GM23338 (cell line): Measurements from ENCODE around the gene AGRN. TPM values are rescaled to one million over a fixed set of nuclear protein-coding genes. Genes with fewer than 3 reads are reported as not detected.

ENCODE experiments used
- ATAC-seq: fragments of 200-7000 bp; cut with Tn5 transposase; 3 replicates; pipeline ENCODE4 v1.9.1; 2020
- DNase-seq: peaks from one replicate; pipeline ENCODE4 v3.0.0-alpha.2; 2015; ENCODE audit warnings: low spot score
- H2AFZ ChIP-seq: fragments of 200-600 bp; sonication (generic); 2 replicates; pipeline ENCODE4 v1.8.0; 2016; ENCODE audit warnings: antibody characterized with exemption, mild to moderate bottlenecking, moderate library complexity
- H3F3A ChIP-seq: fragments of 200-600 bp; sonication (generic); replicated peaks from 2 replicates; pipeline ENCODE4 v1.8.0; 2017; ENCODE audit warnings: antibody characterized with exemption, mixed run types, low read depth
- H3K27ac ChIP-seq: fragments of 200-600 bp; sonication (generic); 2 replicates; pipeline ENCODE4 v1.6.1; 2016; ENCODE audit warnings: low read depth
- H3K27me3 ChIP-seq: fragments of 200-600 bp; sonication (generic); 2 replicates; pipeline ENCODE4 v1.8.0; 2016; ENCODE audit warnings: mild to moderate bottlenecking, mixed run types, moderate library complexity; ENCODE audit not compliant: insufficient read depth
- H3K36me3 ChIP-seq: fragments of 200-600 bp; sonication (generic); 2 replicates; pipeline ENCODE4 v1.8.0; 2016; ENCODE audit warnings: mild to moderate bottlenecking; ENCODE audit not compliant: insufficient read depth
- H3K4me1 ChIP-seq: fragments of 200-600 bp; sonication (generic); 2 replicates; pipeline ENCODE4 v1.8.0; 2016; ENCODE audit warnings: mild to moderate bottlenecking, moderate library complexity; ENCODE audit not compliant: insufficient read depth
- H3K4me2 ChIP-seq: fragments of 200-600 bp; sonication (generic); 2 replicates; pipeline ENCODE4 v1.7.1; 2017; ENCODE audit warnings: mixed run types
- H3K4me3 ChIP-seq: fragments of 200-600 bp; sonication (generic); 2 replicates; pipeline ENCODE4 v1.6.1; 2016; ENCODE audit warnings: mixed run types
- H3K79me2 ChIP-seq: fragments of 200-600 bp; sonication (generic); replicated peaks from 2 replicates; pipeline ENCODE4 v1.8.0; 2017; ENCODE audit warnings: mild to moderate bottlenecking; ENCODE audit not compliant: insufficient read depth
- H3K9me2 ChIP-seq: fragments of 200-600 bp; sonication (generic); 2 replicates; pipeline ENCODE4 v1.8.0; 2017; ENCODE audit not compliant: insufficient read depth
- H4K20me1 ChIP-seq: fragments of 200-600 bp; sonication (generic); replicated peaks from 2 replicates; pipeline ENCODE4 v1.8.0; 2017; ENCODE audit warnings: mild to moderate bottlenecking; ENCODE audit not compliant: insufficient read depth
- H3K27ac Mint-ChIP-seq: 2 replicates; pipeline ENCODE4 v1.8.0; 2020; ENCODE audit warnings: inconsistent platforms, mild to moderate bottlenecking, moderate library complexity, mixed read lengths
- H3K27me3 Mint-ChIP-seq: 3 replicates; pipeline ENCODE4 v1.8.0; 2022; ENCODE audit warnings: low read depth, mild to moderate bottlenecking, moderate library complexity, mixed read lengths, inconsistent platforms; ENCODE audit not compliant: insufficient read depth, poor library complexity
- H3K36me3 Mint-ChIP-seq: 3 replicates; pipeline ENCODE4 v1.8.0; 2021; ENCODE audit warnings: low read depth, mild to moderate bottlenecking, inconsistent platforms, moderate library complexity, mixed read lengths
- H3K4me1 Mint-ChIP-seq: 3 replicates; pipeline ENCODE4 v1.8.0; 2020; ENCODE audit warnings: mild to moderate bottlenecking, inconsistent platforms, mixed read lengths
- H3K4me3 Mint-ChIP-seq: 3 replicates; pipeline ENCODE4 v1.8.0; 2021; ENCODE audit warnings: moderate library complexity, mild to moderate bottlenecking, inconsistent platforms, mixed read lengths
- H3K9me3 Mint-ChIP-seq: 3 replicates; pipeline ENCODE4 v1.8.0; 2020; ENCODE audit warnings: moderate library complexity, mild to moderate bottlenecking, inconsistent platforms, mixed read lengths
- EZH2 ChIP-seq: fragments of 200-600 bp; sonication (generic); IDR thresholded peaks from one replicate; pipeline ENCODE4 v1.8.0; 2017; ENCODE audit warnings: antibody characterized with exemption, mild to moderate bottlenecking, low read depth; ENCODE audit not compliant: unreplicated experiment
- EZH2phosphoT487 ChIP-seq: fragments of 200-600 bp; sonication (generic); IDR thresholded peaks from one replicate; pipeline ENCODE4 v1.8.1; 2018; ENCODE audit warnings: antibody characterized with exemption; ENCODE audit not compliant: unreplicated experiment
- NANOG ChIP-seq: IDR thresholded peaks from 2 replicates; pipeline ENCODE4 v1.6.1; 2016; ENCODE audit warnings: antibody characterized with exemption, borderline replicate concordance
- REST ChIP-seq: IDR thresholded peaks from one replicate; pipeline ENCODE4 v1.6.1; 2018; ENCODE audit warnings: antibody characterized with exemption; ENCODE audit not compliant: unreplicated experiment
- STAT1 ChIP-seq: IDR thresholded peaks from one replicate; pipeline ENCODE4 v1.6.1; 2016; ENCODE audit warnings: antibody characterized with exemption; ENCODE audit not compliant: unreplicated experiment
- ZNF114 ChIP-seq: fragments of 250-450 bp; sonication (Bioruptor Pico); IDR thresholded peaks from 2 replicates; pipeline ENCODE4 v1.5.0; 2020; ENCODE audit warnings: mild to moderate bottlenecking, moderate library complexity
- ZNF331 ChIP-seq: fragments of 250-450 bp; sonication (Bioruptor Pico); IDR thresholded peaks from 2 replicates; pipeline ENCODE4 v1.5.0; 2020; ENCODE audit warnings: low read depth, mild to moderate bottlenecking, moderate library complexity
- polyA plus RNA-seq: library from polyadenylated mRNA; unstranded; fragments of >200 nt; fragmentation: Nextera tagmentation; extraction: Ambion mirVana; gene quantifications from 2 replicates; pipeline ENCODE4 v1.2.1, GENCODE V29; 2016
- total RNA-seq: library from RNA; depleted of rRNA; stranded (reverse); fragments of >200 nt; shearing (Covaris generic); gene quantifications from 2 replicates; pipeline ENCODE4 v1.2.3, GENCODE V29; 2014
- TF ChIP-seq, protein P1 (sequence below), 2 experiments: fragments of 200-600 bp in 1 of 2; sonication (generic) in 1 of 2; conservative IDR thresholded peaks; 2 replicates each; pipeline versions ENCODE4 v1.5.1 to v1.6.1; 2016 to 2017; ENCODE audit warnings: antibody characterized with exemption in 2 of 2, low read depth in 2 of 2, mild to moderate bottlenecking in 2 of 2, moderate library complexity in 1 of 2
- TF ChIP-seq, protein P2 (sequence below): fragments of 250-450 bp; sonication (Bioruptor Pico); IDR thresholded peaks from 2 replicates; pipeline ENCODE4 v1.5.0; 2020; ENCODE audit warnings: mild to moderate bottlenecking, moderate library complexity

Gene AGRN
- total and polyA plus RNA-seq, 2 experiments from 2014 or later: 12.3 to 185 TPM

- Histone ChIP-seq H3K36me3 (no peaks in the 10 kb centered on the region), H2AFZ (no peak overlapping the region), H3F3A (no peaks in the 10 kb centered on the region), H3K4me3 (no peak overlapping the region), H3K27ac (no peak overlapping the region), H3K4me1 (peaks cover 6% of the 10 kb centered on the region; the same call in 1 of the 2 replicates), H3K79me2 (no peaks in the 10 kb centered on the region), H4K20me1 (no peaks in the 10 kb centered on the region; the same call in 1 of the 2 replicates), H3K4me2 (no peak overlapping the region), H3K27me3 (peaks cover 33% of the 10 kb centered on the region), H3K9me2 (no peaks in the 10 kb centered on the region)
- TF ChIP-seq, protein P1, sequence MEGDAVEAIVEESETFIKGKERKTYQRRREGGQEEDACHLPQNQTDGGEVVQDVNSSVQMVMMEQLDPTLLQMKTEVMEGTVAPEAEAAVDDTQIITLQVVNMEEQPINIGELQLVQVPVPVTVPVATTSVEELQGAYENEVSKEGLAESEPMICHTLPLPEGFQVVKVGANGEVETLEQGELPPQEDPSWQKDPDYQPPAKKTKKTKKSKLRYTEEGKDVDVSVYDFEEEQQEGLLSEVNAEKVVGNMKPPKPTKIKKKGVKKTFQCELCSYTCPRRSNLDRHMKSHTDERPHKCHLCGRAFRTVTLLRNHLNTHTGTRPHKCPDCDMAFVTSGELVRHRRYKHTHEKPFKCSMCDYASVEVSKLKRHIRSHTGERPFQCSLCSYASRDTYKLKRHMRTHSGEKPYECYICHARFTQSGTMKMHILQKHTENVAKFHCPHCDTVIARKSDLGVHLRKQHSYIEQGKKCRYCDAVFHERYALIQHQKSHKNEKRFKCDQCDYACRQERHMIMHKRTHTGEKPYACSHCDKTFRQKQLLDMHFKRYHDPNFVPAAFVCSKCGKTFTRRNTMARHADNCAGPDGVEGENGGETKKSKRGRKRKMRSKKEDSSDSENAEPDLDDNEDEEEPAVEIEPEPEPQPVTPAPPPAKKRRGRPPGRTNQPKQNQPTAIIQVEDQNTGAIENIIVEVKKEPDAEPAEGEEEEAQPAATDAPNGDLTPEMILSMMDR (conservative IDR thresholded peaks at IDR 0.05; ENCODE audit: low read depth in 2 of 2): no peak
- TF ChIP-seq EZH2phosphoT487 (no peak), ZNF331 (CRISPR knock-in tag) (no peak), ZNF114 (CRISPR knock-in tag) (no peak), STAT1 (no peak), EZH2 (no peak), NANOG (no peak), REST (no peak)
- TF ChIP-seq, protein P2, sequence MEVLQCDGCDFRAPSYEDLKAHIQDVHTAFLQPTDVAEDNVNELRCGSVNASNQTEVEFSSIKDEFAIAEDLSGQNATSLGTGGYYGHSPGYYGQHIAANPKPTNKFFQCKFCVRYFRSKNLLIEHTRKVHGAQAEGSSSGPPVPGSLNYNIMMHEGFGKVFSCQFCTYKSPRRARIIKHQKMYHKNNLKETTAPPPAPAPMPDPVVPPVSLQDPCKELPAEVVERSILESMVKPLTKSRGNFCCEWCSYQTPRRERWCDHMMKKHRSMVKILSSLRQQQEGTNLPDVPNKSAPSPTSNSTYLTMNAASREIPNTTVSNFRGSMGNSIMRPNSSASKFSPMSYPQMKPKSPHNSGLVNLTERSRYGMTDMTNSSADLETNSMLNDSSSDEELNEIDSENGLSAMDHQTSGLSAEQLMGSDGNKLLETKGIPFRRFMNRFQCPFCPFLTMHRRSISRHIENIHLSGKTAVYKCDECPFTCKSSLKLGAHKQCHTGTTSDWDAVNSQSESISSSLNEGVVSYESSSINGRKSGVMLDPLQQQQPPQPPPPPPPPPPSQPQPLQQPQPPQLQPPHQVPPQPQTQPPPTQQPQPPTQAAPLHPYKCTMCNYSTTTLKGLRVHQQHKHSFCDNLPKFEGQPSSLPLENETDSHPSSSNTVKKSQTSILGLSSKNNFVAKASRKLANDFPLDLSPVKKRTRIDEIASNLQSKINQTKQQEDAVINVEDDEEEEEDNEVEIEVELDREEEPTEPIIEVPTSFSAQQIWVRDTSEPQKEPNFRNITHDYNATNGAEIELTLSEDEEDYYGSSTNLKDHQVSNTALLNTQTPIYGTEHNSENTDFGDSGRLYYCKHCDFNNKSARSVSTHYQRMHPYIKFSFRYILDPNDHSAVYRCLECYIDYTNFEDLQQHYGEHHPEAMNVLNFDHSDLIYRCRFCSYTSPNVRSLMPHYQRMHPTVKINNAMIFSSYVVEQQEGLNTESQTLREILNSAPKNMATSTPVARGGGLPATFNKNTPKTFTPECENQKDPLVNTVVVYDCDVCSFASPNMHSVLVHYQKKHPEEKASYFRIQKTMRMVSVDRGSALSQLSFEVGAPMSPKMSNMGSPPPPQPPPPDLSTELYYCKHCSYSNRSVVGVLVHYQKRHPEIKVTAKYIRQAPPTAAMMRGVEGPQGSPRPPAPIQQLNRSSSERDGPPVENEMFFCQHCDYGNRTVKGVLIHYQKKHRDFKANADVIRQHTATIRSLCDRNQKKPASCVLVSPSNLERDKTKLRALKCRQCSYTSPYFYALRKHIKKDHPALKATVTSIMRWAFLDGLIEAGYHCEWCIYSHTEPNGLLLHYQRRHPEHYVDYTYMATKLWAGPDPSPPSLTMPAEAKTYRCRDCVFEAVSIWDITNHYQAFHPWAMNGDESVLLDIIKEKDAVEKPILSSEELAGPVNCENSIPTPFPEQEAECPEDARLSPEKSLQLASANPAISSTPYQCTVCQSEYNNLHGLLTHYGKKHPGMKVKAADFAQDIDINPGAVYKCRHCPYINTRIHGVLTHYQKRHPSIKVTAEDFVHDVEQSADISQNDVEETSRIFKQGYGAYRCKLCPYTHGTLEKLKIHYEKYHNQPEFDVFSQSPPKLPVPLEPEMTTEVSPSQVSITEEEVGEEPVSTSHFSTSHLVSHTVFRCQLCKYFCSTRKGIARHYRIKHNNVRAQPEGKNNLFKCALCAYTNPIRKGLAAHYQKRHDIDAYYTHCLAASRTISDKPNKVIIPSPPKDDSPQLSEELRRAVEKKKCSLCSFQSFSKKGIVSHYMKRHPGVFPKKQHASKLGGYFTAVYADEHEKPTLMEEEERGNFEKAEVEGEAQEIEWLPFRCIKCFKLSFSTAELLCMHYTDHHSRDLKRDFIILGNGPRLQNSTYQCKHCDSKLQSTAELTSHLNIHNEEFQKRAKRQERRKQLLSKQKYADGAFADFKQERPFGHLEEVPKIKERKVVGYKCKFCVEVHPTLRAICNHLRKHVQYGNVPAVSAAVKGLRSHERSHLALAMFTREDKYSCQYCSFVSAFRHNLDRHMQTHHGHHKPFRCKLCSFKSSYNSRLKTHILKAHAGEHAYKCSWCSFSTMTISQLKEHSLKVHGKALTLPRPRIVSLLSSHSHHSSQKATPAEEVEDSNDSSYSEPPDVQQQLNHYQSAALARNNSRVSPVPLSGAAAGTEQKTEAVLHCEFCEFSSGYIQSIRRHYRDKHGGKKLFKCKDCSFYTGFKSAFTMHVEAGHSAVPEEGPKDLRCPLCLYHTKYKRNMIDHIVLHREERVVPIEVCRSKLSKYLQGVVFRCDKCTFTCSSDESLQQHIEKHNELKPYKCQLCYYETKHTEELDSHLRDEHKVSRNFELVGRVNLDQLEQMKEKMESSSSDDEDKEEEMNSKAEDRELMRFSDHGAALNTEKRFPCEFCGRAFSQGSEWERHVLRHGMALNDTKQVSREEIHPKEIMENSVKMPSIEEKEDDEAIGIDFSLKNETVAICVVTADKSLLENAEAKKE (CRISPR knock-in tag): no peak
- H3K27ac Mint-ChIP-seq: no peak overlapping the region
- no peaks in the 10 kb centered on the region for H3K36me3 Mint-ChIP-seq
- DNase-seq (no peak), ATAC-seq (no peak)
- H3K27me3 Mint-ChIP-seq: peaks cover 24% of the 10 kb centered on the region
- H3K9me3 Mint-ChIP-seq: no peaks in the 10 kb centered on the region
- H3K4me1 Mint-ChIP-seq: no peaks in the 10 kb centered on the region
- H3K4me3 Mint-ChIP-seq: no peak overlapping the region
Observed at GRCh38 chr1:1066403-1067283, 46.7 kb downstream of the AGRN start.
